ENCODE data around the gene FAM50B. TPM values are rescaled to one million over a fixed set of nuclear protein-coding genes. Genes with fewer than 3 reads are reported as not detected.

The FAM50B gene
- total RNA-seq, 1 donor = 6.0 TPM

DNA sequence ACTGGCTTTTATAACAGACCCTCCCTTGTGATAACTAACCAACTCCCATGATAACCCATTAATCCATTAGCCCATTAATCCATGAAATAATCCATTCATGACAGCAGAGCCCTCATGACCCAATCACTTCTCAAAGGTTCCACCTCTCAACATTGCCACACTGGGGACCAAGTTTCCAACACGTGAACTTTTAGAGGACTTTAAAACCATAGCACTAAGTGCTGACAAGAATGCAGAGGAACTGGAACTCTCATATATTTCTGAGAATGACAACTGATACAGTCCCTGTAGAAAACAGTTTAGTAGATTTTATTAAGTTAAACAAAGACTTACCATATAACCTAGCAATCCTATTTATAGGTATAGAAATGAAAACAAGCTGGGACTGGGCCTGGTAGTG, 11.4 kb upstream of the FAM50B start:
- DNase-seq (ENCODE audit: low read depth) = no peak
- no peak overlapping the region for H3K4me3 ChIP-seq (ENCODE audit: low read depth, low read length)
- TF ChIP-seq, protein P1, sequence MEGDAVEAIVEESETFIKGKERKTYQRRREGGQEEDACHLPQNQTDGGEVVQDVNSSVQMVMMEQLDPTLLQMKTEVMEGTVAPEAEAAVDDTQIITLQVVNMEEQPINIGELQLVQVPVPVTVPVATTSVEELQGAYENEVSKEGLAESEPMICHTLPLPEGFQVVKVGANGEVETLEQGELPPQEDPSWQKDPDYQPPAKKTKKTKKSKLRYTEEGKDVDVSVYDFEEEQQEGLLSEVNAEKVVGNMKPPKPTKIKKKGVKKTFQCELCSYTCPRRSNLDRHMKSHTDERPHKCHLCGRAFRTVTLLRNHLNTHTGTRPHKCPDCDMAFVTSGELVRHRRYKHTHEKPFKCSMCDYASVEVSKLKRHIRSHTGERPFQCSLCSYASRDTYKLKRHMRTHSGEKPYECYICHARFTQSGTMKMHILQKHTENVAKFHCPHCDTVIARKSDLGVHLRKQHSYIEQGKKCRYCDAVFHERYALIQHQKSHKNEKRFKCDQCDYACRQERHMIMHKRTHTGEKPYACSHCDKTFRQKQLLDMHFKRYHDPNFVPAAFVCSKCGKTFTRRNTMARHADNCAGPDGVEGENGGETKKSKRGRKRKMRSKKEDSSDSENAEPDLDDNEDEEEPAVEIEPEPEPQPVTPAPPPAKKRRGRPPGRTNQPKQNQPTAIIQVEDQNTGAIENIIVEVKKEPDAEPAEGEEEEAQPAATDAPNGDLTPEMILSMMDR (IDR thresholded peaks at IDR 0.05; ENCODE audit: insufficient read depth, low read length) = no peak

DNA sequence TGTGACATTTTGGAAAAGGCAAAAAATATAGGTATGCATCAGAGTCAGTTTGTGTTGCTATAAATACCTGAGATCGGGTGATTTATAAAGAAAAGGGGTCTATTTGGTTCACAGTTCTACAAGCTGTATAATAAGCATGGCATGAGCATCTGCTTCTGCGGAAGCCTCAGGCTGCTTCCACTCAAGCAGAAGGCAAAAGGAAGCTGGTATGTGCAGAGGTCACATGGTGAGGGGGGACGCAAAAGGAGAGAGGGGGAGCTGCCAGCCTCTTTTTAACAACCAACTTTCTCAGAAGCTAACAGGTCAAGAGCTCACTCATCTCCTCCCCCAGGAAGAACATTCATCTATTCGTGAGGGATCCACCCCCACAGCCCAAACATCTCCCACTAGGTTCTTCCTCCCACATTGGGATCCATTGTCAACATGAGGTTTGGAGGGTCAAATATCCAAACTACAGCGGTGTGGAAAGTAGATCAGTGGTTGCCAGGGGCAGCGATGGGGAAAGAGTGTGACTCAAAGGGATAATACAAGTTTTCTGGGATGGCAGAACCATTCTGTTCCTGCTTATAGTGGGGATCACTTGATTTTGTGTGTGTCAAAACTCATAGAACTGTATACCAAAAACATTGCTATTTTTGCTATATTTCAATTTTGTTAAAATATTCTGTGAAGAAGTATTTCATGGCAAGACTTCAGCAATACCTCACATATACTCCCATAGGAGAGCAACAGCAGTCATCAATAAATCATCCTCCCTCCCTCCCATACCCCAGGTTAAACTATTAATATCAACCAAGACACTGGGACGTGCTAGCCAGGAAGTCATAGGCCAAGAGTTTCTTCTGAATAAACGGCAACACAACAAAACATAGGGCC, 9.9 kb upstream of the FAM50B start:
- TF ChIP-seq, protein P1 (IDR thresholded peaks at IDR 0.05; ENCODE audit: insufficient read depth, low read length) = no peak
- H3K4me3 ChIP-seq (ENCODE audit: low read depth, low read length) = no peak overlapping the region

DNA sequence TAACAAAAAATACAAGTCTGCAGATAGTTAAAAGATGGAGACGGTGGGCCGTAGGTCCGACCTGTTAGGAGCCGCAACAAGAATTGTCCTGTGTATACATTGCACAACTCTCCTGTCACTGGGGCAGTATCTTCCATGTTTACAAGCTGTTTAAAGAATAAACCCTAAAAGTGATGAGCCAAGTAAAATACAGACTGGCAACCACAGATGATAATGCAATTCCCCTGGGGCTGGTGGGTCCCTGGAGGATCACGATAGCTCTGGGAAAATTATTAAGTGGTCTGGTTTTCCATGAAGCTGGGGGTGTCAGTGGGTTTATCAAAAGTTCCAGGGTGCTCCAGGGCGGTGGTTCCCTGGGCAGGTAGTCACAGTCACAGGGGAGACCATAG, 8.1 kb upstream of the FAM50B start:
- peak; percentile 37 for DNase-seq (ENCODE audit: low read depth)
- H3K4me3 ChIP-seq (ENCODE audit: low read depth, low read length) = no peak overlapping the region
- TF ChIP-seq, protein P1 (IDR thresholded peaks at IDR 0.05; ENCODE audit: insufficient read depth, low read length) = no peak

More for the DNA sequence above, 9.9 kb upstream of the FAM50B start:
- DNase-seq (ENCODE audit: low read depth) = peak; percentile 65

DNA sequence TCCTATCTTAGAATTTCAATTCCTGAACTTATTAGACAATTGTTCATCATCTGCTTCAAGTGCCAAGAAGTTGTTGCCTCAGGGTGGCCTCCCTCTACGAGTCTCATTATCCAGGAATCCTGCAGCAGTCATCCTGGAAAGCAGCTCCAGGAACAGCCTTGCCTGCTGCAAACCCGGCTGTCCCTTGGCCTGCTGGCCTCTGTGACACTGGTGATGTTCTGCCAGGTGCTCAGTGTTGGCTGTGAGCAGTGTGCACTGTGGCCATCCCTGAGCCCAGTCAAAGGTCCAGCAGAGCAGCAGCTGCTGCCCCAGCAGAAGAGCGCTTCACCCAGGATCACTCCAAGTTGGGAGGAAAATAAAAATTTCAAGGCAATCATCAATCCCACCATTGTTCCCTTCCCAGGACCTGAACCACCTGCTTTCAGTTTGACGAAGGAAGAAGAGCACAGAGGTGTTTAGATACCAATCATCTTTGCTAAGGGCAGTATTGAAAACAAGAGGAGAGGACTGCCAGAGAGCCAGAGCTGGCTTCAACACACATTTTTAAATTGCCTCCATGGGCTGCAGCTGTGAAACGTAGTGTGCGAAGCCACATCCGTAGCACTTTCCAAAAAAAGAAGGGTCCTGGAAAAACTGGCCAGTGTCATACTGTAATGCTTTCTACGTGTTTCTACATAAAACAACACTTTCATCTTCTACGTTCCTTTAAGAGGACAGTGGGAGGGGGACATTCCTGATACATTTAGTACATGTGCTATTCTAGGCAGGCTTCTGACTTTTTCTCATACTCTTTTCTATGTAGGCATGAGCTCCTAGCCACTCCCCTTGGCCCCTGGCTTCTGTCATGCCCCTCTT, 7.2 kb upstream of the FAM50B start:
- TF ChIP-seq, protein P1 (IDR thresholded peaks at IDR 0.05; ENCODE audit: insufficient read depth, low read length) = no peak
- DNase-seq (ENCODE audit: low read depth) = peak; percentile 76
- no peak overlapping the region for H3K4me3 ChIP-seq (ENCODE audit: low read depth, low read length)

DNA sequence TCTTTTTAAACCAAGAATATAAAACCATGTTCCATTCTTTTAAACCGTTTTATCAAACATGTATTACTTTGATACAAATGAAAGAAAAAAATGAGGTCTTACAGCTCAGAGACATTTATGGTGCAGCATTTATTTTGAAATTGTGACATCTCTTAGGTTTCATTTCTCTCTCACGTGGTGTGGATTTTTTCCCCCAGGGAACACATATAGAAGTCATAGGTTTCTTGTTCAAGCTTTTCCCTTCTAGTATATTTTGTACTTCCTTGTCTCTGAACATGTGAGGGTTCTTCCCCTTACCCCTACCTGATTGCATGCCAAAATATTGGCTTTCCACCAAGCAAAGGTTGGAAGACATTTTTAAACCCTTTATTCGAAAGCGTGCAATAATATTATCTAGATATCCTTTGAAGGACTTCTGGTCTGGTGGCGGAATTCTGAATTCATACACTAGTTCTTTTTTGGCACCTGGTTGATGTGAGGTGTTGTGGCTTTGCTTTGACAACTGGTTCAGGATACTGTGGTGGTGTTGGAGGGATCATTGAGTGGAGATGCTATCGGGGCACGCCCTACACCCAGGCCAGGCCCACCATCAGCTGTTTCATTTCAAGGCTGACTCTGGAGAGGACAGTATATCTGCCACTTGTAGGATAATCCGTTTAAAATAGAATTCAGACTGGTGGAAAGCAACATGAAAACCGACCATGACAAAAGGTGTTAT, 5.6 kb upstream of the FAM50B start:
- no peak overlapping the region for H3K4me3 ChIP-seq (ENCODE audit: low read depth, low read length)
- TF ChIP-seq, protein P1 (IDR thresholded peaks at IDR 0.05; ENCODE audit: insufficient read depth, low read length) = no peak
- DNase-seq (ENCODE audit: low read depth) = no peak

DNA sequence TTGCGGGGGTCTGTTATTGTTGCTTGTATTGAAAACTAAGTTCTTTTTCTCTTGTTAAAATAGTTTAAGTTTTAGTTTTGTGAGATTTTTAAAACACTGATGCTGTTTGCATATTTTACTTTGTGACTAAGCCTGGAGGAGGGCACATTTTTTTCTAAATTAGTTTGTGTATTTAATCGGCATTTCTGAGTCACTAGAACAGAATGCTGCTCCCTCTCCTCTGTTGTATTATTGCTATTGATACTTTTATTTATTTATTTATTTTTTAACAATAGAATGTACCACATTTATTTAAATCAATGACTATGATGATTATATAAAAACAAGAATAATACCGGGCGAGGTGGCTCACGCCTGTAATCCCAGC, 5.1 kb upstream of the FAM50B start:
- no peak overlapping the region for H3K4me3 ChIP-seq (ENCODE audit: low read depth, low read length)
- peak; percentile 79 for DNase-seq (ENCODE audit: low read depth)
- TF ChIP-seq, protein P1 (IDR thresholded peaks at IDR 0.05; ENCODE audit: insufficient read depth, low read length) = no peak
